Liver (tissue), 9 donors: ENCODE measurements around the gene MCF2L2. TPM values are rescaled to one million over a fixed set of nuclear protein-coding genes. Genes with fewer than 3 reads are reported as not detected.

Experiments used
- DNase-seq: peaks from one replicate; pipeline ENCODE4 v3.0.0-alpha.2; 2017; ENCODE audit warnings: low spot score
- H3K27ac ChIP-seq, 2 donors: one replicate each; pipeline ENCODE4 v1.7.0; 2013; ENCODE audit warnings: inconsistent platforms in 2 of 2, low read length in 2 of 2, control low read depth in 1 of 2, low read depth in 1 of 2, mild to moderate bottlenecking in 1 of 2
- H3K27me3 ChIP-seq, 4 donors: one replicate each; pipeline versions ENCODE4 v1.6.1 to v1.7.0; 2013; ENCODE audit warnings: low read length in 3 of 4, inconsistent platforms in 1 of 4, mild to moderate bottlenecking in 1 of 4, moderate library complexity in 1 of 4; ENCODE audit not compliant: control insufficient read depth in 4 of 4, insufficient read depth in 4 of 4
- H3K36me3 ChIP-seq, 4 donors: one replicate each; pipeline versions ENCODE4 v1.6.1 to v1.7.0; 2013; ENCODE audit warnings: low read length in 3 of 4, mild to moderate bottlenecking in 3 of 4, low read depth in 1 of 4, moderate library complexity in 1 of 4; ENCODE audit not compliant: control insufficient read depth in 4 of 4, insufficient read depth in 3 of 4
- H3K4me1 ChIP-seq, 4 donors: one replicate each; pipeline versions ENCODE4 v1.6.1 to v1.7.0; 2013; ENCODE audit warnings: low read length in 3 of 4, mild to moderate bottlenecking in 3 of 4, moderate library complexity in 1 of 4; ENCODE audit not compliant: control insufficient read depth in 4 of 4, insufficient read depth in 4 of 4
- H3K4me3 ChIP-seq, 3 donors: one replicate each; pipeline versions ENCODE4 v1.6.1 to v1.7.0; 2013; ENCODE audit warnings: low read length in 3 of 3, control low read depth in 1 of 3, low read depth in 1 of 3, mild to moderate bottlenecking in 1 of 3
- H3K9ac ChIP-seq, 2 donors: one replicate each; pipeline ENCODE4 v1.7.0; 2013; ENCODE audit warnings: low read length in 2 of 2, mild to moderate bottlenecking in 2 of 2, moderate library complexity in 2 of 2, control low read depth in 1 of 2, low read depth in 1 of 2
- H3K9me3 ChIP-seq, 4 donors: one replicate each; pipeline versions ENCODE4 v1.6.1 to v1.7.0; 2013; ENCODE audit warnings: low read length in 3 of 4; ENCODE audit not compliant: control insufficient read depth in 4 of 4
- EGR1 ChIP-seq, 2 donors: IDR thresholded peaks; 2 replicates each; pipeline ENCODE4 v1.6.1; 2016 to 2018; ENCODE audit warnings: antibody characterized with exemption in 2 of 2, low read depth in 2 of 2
- FOXA1 ChIP-seq: IDR thresholded peaks from 2 replicates; pipeline ENCODE4 v1.6.1; 2016; ENCODE audit warnings: antibody characterized with exemption
- FOXA2 ChIP-seq: IDR thresholded peaks from 2 replicates; pipeline ENCODE4 v1.6.1; 2016; ENCODE audit warnings: antibody characterized with exemption
- GABPA ChIP-seq, 2 donors: IDR thresholded peaks in 1 of 2; conservative IDR thresholded peaks in 1 of 2; 2 replicates each; pipeline ENCODE4 v1.6.1; 2016; ENCODE audit warnings: antibody characterized with exemption in 2 of 2, mild to moderate bottlenecking in 1 of 2, moderate library complexity in 1 of 2
- HNF4A ChIP-seq, 2 donors: conservative IDR thresholded peaks; 2 replicates each; pipeline ENCODE4 v1.6.1; 2016; ENCODE audit warnings: antibody characterized with exemption in 2 of 2, mild to moderate bottlenecking in 2 of 2
- HNF4G ChIP-seq: IDR thresholded peaks from 2 replicates; pipeline ENCODE4 v1.6.1; 2016; ENCODE audit warnings: antibody characterized with exemption
- JUND ChIP-seq, 2 donors: IDR thresholded peaks; 2 replicates each; pipeline ENCODE4 v1.6.1; 2016; ENCODE audit warnings: antibody characterized with exemption in 2 of 2
- NR2F2 ChIP-seq: IDR thresholded peaks from 2 replicates; pipeline ENCODE4 v1.6.1; 2016; ENCODE audit warnings: antibody characterized with exemption
- RAD21 ChIP-seq, 2 donors: IDR thresholded peaks; 2 replicates each; pipeline ENCODE4 v1.6.1; 2016; ENCODE audit warnings: antibody characterized with exemption in 2 of 2, mild to moderate bottlenecking in 2 of 2
- RXRA ChIP-seq, 2 donors: IDR thresholded peaks; 2 replicates each; pipeline ENCODE4 v1.6.1; 2017 to 2018; ENCODE audit warnings: antibody characterized with exemption in 2 of 2, mild to moderate bottlenecking in 1 of 2
- SP1 ChIP-seq: IDR thresholded peaks from 2 replicates; pipeline ENCODE4 v1.6.1; 2018; ENCODE audit warnings: antibody characterized with exemption, mild to moderate bottlenecking
- TAF1 ChIP-seq: conservative IDR thresholded peaks from 2 replicates; pipeline ENCODE4 v1.6.1; 2016; ENCODE audit warnings: antibody characterized with exemption, mild to moderate bottlenecking
- YY1 ChIP-seq: IDR thresholded peaks from 2 replicates; pipeline ENCODE4 v1.6.1; 2016; ENCODE audit warnings: antibody characterized with exemption, mild to moderate bottlenecking
- WGBS: extraction: QIAGEN DNeasy Blood & Tissue Kit; methylation state at CpG from one replicate; pipeline ENCODE4 v1.1.7; 2013; 5-methylcytosine and 5-hydroxymethylcytosine counted together
- polyA plus RNA-seq, 2 donors: library from polyadenylated mRNA; stranded (reverse) in 1 of 2; unstranded in 1 of 2; fragments of 200-250 nt in 1 of 2; fragments of >200 nt in 1 of 2; fragmentation: Nextera tagmentation in 1 of 2; extraction: Ambion mirVana in 1 of 2; gene quantifications; one replicate each; pipeline versions ENCODE4 v1.2.1 to v1.2.3, GENCODE V29; 2013 to 2015
- total RNA-seq, 2 donors: library from RNA; depleted of rRNA; stranded (reverse); fragments of >200 nt; gene quantifications; one replicate each; pipeline ENCODE4 v1.2.3, GENCODE V29; 2014
- TF ChIP-seq, protein P1 (sequence below): IDR thresholded peaks from 2 replicates; pipeline ENCODE4 v1.6.1; 2016; ENCODE audit warnings: antibody characterized with exemption
- TF ChIP-seq, protein P2 (sequence below): IDR thresholded peaks from 2 replicates; pipeline ENCODE4 v1.6.1; 2016; ENCODE audit warnings: antibody characterized with exemption, mild to moderate bottlenecking
- TF ChIP-seq, protein P3 (sequence below): IDR thresholded peaks from 2 replicates; pipeline ENCODE4 v1.6.1; 2016; ENCODE audit warnings: antibody characterized with exemption
- TF ChIP-seq, protein P4 (sequence below): IDR thresholded peaks from 2 replicates; pipeline ENCODE4 v1.6.1; 2016; ENCODE audit warnings: antibody characterized with exemption
- donor health status: healthy.
- donor health status: healthy.
- donor health status: healthy.
- donor health status: healthy.
- donor health status: healthy.

MCF2L2 gene
- total and polyA plus RNA-seq, 4 donors, result 0.02 to 0.47 (median 0.17) TPM; not detected in 1

- Histone ChIP-seq H3K27ac (no peak overlapping the region), H3K27me3 (no peaks in the 10 kb centered on the region)
These were observed 165.5 kb downstream of the MCF2L2 start for GRCh38 chr3:183262875-183263378.

DNA sequence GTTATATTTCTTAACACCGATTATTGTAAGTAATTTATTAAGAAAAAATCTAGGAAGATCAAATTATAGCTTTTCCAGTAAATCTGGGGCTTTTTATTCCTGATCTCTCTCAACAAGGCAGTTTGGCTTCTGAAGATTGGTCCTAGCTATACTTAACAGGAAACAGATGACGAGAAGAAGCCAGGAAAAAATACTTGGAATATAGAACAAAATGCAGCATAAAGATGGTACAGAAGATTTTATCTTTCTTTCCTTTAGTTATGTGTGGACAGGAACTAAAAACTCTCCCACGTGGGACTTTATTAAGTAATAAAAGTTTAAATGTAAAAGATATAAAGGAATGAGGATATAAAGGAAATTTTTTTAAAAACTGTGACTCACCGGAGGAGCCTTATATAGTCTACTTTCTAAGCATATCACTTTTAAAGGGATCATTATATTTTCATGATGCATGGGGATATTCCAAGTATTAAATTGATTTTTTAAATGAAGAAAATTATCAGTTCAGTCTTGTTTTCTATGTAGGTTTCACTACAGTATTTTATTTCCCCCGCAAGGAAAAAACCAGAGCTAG is 167.2 kb downstream of the MCF2L2 start:
- no peak overlapping the region for H3K27ac ChIP-seq
- TF ChIP-seq YY1 (no peak), HNF4A (conservative IDR thresholded peaks at IDR 0.05) (no peak), RAD21 (IDR thresholded peaks at IDR 0.05) (no peak), TAF1 (no peak), SP1 (no peak), NR2F2 (no peak), JUND (IDR thresholded peaks at IDR 0.05) (no peak), EGR1 (IDR thresholded peaks at IDR 0.05; ENCODE audit: low read depth in 2 of 2) (no peak), FOXA1 (no peak), HNF4G (no peak), FOXA2 (no peak), GABPA (IDR thresholded peaks at IDR 0.05 in 1 of 2, conservative IDR thresholded peaks at IDR 0.05 in 1 of 2) (no peak)
- TF ChIP-seq, protein P1, sequence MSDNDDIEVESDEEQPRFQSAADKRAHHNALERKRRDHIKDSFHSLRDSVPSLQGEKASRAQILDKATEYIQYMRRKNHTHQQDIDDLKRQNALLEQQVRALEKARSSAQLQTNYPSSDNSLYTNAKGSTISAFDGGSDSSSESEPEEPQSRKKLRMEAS, result no peak
- TF ChIP-seq, protein P2, sequence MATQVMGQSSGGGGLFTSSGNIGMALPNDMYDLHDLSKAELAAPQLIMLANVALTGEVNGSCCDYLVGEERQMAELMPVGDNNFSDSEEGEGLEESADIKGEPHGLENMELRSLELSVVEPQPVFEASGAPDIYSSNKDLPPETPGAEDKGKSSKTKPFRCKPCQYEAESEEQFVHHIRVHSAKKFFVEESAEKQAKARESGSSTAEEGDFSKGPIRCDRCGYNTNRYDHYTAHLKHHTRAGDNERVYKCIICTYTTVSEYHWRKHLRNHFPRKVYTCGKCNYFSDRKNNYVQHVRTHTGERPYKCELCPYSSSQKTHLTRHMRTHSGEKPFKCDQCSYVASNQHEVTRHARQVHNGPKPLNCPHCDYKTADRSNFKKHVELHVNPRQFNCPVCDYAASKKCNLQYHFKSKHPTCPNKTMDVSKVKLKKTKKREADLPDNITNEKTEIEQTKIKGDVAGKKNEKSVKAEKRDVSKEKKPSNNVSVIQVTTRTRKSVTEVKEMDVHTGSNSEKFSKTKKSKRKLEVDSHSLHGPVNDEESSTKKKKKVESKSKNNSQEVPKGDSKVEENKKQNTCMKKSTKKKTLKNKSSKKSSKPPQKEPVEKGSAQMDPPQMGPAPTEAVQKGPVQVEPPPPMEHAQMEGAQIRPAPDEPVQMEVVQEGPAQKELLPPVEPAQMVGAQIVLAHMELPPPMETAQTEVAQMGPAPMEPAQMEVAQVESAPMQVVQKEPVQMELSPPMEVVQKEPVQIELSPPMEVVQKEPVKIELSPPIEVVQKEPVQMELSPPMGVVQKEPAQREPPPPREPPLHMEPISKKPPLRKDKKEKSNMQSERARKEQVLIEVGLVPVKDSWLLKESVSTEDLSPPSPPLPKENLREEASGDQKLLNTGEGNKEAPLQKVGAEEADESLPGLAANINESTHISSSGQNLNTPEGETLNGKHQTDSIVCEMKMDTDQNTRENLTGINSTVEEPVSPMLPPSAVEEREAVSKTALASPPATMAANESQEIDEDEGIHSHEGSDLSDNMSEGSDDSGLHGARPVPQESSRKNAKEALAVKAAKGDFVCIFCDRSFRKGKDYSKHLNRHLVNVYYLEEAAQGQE, result no peak
- TF ChIP-seq, protein P3, sequence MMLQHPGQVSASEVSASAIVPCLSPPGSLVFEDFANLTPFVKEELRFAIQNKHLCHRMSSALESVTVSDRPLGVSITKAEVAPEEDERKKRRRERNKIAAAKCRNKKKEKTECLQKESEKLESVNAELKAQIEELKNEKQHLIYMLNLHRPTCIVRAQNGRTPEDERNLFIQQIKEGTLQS, result no peak

More at GRCh38 chr3:183262875-183263378, 165.5 kb downstream of the MCF2L2 start:
- H3K9me3 ChIP-seq, result no peaks in the 10 kb centered on the region
- H3K4me1 ChIP-seq, result peaks cover 0 to 2% (median 0%) of the 10 kb centered on the region in 4 donors
- no peak for DNase-seq
- TF ChIP-seq SP1 (no peak), EGR1 (IDR thresholded peaks at IDR 0.05; ENCODE audit: low read depth in 2 of 2) (no peak), HNF4A (conservative IDR thresholded peaks at IDR 0.05) (no peak), FOXA2 (no peak), RXRA (IDR thresholded peaks at IDR 0.05) (no peak)
- TF ChIP-seq, protein P2, result no peak
- TF ChIP-seq, protein P3, result no peak
- TF ChIP-seq, protein P4, sequence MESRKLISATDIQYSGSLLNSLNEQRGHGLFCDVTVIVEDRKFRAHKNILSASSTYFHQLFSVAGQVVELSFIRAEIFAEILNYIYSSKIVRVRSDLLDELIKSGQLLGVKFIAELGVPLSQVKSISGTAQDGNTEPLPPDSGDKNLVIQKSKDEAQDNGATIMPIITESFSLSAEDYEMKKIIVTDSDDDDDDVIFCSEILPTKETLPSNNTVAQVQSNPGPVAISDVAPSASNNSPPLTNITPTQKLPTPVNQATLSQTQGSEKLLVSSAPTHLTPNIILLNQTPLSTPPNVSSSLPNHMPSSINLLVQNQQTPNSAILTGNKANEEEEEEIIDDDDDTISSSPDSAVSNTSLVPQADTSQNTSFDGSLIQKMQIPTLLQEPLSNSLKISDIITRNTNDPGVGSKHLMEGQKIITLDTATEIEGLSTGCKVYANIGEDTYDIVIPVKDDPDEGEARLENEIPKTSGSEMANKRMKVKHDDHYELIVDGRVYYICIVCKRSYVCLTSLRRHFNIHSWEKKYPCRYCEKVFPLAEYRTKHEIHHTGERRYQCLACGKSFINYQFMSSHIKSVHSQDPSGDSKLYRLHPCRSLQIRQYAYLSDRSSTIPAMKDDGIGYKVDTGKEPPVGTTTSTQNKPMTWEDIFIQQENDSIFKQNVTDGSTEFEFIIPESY, result no peak
- no peaks in the 10 kb centered on the region for H3K36me3 ChIP-seq
- H3K4me3 ChIP-seq, result no peak overlapping the region
- H3K9ac ChIP-seq, result no peak overlapping the region
- 80% methylated on average over 3 of the region's 3 CpGs for WGBS

More for the DNA sequence above, 167.2 kb downstream of the MCF2L2 start:
- H3K9me3 ChIP-seq, result no peaks in the 10 kb centered on the region
- H3K9ac ChIP-seq, result no peak overlapping the region
- 80% methylated on average over 5 of the region's 5 CpGs for WGBS
- H3K4me1 ChIP-seq, result no peaks in the 10 kb centered on the region
- H3K27me3 ChIP-seq, result no peaks in the 10 kb centered on the region
- no peak for DNase-seq
- H3K36me3 ChIP-seq, result no peaks in the 10 kb centered on the region
- no peak overlapping the region for H3K4me3 ChIP-seq
